T-helper 22 cell (primary cell): ENCODE results near the gene SLC23A3.

Experiments
- DNase-seq: peaks from one replicate; pipeline ENCODE4 v3.0.0-alpha.2; 2020; ENCODE audit warnings: low read depth

The SLC23A3 gene

DNA sequence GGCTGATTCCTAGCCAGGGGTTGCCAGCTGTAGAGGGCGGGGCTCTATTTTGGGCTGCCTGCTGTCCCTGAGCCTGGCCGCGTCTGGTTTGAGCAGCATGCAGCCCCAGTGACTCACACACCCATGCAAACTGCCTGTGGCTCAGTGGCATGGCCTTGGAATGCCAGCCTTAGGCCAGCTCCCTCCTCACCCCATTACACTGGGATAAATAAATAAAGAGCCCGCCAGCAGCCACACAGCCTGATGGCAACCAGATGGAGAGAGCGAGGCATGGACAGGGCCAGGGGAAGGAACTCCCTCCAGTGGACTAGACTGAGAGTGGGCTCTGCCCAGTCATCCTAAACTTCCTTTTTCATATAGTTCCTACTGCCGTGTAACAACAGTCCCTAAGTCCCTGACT lies 27.5 kb downstream of the SLC23A3 start:
- DNase-seq: no peak

- DNase-seq: no peak
Measured at GRCh38 chr2:219140722-219141121, 29.1 kb downstream of the SLC23A3 start.

DNA sequence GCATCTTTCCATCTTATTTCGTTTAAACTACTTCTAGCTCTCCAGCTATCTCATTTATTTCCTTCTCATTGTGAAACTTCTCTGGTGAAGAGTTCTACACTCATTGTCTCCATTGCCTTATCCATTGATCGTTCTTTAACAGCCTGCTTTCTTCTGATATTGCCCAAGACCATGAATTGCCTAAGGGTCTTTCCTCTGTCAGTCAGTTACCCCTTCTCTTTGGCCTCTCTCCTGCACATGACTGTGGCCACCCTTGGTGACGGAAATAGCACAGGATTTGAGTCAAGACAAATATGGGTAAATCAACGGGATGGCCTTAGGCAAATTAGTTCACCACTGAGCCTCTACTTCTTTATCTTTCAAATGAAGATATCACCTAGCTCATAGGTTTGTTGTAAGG lies 35.9 kb downstream of the SLC23A3 start:
- DNase-seq: no peak

- DNase-seq: no peak
Measured at GRCh38 chr2:219131744-219132143, 38.1 kb downstream of the SLC23A3 start.

DNA sequence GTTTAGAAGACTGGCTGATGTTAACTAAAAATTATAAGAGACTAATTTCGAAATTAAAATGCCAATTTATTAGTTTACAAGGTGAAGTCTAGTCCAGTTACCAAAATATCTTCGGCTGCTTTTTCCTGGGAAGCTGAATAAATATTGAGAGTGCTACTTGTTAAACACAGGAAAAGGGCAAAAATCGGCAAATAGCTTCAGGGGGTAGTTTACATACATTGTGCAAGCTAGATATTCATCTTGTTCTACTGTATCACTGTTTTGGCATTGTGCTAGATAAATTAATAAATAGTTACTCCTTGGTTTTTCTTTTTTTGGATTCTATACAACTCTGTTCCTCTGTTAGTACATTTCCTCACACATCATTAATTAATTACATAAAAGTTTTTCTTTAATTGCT lies 38.5 kb downstream of the SLC23A3 start:
- DNase-seq: no peak

GRCh38 chr2:219129589-219129988 lies 40.2 kb downstream of the SLC23A3 start:
- DNase-seq: no peak

DNA sequence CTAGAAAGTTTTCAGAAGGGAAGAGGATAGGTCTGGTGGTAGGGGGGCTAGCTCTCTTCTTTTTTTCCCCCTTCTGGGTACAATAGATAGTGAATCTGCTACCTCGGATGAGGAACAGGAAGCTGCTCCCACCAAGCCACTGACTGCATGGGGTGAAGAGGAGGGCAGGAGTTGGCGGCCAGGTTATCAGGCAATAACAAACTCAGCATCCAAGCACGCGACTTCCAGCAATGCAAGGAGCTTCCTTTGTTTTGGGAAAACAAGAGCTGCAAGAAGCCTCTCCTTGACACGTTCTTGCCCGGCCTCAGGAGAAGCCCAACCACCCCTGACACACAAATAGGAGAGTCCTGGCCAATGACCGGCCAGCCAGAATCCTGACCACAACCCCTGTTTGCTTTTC lies 41.4 kb downstream of the SLC23A3 start:
- DNase-seq: no peak

GRCh38 chr2:219127037-219127635 lies 42.7 kb downstream of the SLC23A3 start:
- no peak for DNase-seq

GRCh38 chr2:219126555-219126954 lies 43.3 kb downstream of the SLC23A3 start:
- DNase-seq: no peak

- no peak for DNase-seq
Measured at GRCh38 chr2:219125886-219126270, 44.0 kb downstream of the SLC23A3 start.

DNA sequence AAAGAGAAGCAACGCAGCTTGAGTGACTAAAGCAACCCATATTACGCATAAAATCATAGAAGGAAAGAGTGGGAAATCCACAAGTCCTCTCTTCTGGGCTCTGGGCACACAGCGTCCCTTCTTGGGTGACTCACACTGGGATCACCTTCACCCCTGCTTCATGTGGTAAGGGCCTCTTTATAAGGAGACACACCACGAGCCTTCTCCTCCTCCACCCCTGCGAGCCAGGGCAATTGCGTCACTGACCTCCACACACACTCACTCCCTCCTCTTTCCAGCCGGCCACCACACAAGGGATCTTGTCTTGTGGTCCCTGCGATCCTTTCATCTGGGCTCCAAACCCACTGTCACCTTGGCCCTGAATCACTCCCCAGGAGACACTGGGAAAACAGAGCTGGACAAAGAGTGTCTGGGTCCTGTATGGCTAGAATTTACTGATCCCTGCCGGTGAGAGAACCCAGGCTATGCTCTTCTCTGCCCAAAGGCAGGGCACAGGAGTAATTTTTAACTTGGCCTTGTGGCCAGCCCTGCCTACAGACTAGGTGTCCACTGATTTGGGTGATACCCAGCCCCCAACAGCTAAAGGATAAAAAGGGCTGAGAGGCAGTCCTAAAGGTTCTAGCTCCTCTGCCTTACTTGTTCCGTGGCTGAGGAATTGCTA lies 44.5 kb downstream of the SLC23A3 start:
- no peak for DNase-seq

- no peak for DNase-seq
Measured at GRCh38 chr2:219124381-219125110, 45.3 kb downstream of the SLC23A3 start.

DNA sequence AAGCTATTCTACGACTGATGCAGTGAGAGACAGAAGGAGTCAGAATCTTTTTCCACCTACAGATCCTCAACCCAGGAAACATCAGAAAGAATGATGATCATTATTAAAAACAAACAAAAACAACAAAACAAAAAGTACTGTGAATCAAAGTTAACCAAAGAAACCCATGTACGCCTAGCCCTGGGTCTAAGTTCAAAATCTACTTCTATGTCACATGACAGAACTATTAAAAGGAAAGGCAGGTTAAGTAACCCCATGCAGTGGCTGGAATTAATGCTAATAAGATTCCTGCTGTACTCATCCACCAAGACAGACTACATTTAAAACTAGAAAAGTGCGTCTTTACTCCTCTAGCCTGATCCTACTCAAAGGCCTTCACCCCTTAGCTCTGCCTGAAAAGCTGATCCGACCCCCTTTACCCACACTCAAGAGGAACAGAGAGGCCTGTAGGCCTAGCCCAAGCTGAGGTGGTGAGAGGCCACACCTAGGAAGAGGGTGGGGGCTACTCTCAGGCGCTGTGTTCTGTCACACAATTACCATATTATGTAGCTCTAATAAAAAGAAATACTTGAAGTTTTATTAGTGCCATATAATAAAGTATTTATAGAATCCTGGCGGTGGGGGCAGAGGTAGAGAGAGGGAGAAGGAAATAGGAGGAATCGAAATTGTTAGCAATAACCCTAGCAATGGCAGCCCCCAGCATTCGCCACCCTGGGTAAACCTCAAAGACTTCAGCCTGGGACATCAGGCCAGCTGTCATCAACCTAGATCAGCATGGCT lies 46.3 kb downstream of the SLC23A3 start:
- no peak for DNase-seq

- DNase-seq: no peak
Measured at GRCh38 chr2:219122202-219122980, 47.4 kb downstream of the SLC23A3 start.

DNA sequence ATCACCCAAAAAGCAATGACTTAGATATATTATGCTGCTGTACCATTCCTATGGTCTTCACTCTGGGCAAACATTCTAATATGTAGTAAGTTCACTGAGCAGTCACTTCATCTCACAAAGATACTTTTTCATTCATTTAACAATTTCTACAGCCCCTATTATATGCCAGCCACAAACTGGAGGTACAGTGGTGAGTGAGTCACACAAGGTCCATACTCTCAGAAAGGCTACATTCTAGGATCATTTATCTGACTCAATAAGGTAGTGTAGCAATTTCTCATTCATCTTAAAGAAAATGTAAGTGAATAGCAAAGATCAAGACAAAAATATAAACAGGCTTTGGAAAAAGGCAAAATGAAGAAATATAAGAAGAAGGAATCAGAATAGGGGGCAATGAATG lies 49.7 kb downstream of the SLC23A3 start:
- DNase-seq: no peak

DNA sequence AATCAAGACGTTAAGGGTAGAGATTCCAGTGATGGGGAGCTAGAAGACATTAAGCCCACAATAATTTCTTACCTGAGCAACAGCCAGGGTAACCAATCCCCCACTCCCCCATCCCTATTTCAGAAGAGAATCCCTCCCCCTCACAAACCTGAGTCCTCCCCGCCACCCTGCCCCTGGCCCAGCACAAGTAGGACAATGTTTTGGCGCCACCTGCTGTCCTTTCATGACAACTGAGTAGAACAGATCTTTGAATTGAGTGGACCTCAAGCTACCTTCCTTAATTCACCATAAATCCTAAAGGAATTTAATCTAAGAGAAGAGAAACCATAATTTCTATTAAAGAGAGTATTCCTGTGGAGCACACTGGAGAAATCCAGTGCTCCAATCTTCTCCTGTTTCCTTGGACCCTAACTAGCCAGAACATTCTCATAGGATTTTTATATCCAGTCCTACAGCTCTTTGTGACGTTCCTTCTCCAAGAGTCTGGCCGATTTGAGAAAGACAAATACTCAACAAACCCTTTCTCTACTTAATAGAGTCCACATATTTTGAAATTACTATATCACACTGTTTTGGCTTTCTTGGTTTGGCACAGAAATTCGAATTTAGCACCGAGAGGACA lies 50.3 kb downstream of the SLC23A3 start:
- DNase-seq: no peak

- no peak for DNase-seq
Measured at GRCh38 chr2:219118504-219118903, 51.3 kb downstream of the SLC23A3 start.

DNA sequence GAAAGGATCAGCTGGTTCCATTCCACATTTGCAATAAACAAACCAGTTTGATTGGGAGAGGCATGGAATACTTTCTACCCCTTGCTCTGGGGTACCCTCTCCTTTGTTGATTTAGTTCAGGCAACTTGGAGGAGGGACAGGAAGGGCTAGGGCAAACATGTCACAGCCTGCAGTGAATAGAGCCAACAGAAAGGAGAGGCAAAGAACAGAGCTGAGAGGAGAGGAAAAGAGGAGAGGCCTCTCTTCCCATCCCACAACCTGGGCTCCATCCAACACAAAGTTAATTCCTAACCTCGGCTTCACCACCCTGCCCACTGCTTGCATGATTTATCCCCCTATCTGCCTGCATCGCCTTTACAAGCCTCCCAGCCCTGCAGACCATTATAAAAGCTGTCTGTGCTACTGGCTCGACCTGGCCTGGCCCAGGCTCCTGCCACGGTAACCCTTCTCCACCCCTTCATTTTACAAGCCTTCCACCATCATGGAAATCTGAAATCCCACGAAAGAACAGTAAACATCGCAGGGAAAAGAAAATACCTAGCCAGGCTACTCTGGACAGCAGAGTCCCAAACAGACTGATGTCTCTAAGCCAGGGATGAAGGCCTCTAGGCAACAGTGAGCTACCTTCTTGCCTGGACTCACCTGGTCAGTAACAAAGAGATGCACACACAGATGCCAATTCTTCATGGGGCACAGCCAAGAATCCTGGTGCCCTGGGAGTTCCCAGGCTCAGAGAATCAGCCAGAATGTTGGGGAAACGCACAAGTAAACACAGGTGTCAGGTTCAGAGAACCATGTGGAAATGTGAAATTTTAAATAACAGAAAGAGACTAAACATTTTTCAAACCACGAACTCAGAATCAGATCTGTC lies 52.8 kb downstream of the SLC23A3 start:
- no peak for DNase-seq

- DNase-seq: no peak
Measured at GRCh38 chr2:219112651-219113338, 57.0 kb downstream of the SLC23A3 start.

DNA sequence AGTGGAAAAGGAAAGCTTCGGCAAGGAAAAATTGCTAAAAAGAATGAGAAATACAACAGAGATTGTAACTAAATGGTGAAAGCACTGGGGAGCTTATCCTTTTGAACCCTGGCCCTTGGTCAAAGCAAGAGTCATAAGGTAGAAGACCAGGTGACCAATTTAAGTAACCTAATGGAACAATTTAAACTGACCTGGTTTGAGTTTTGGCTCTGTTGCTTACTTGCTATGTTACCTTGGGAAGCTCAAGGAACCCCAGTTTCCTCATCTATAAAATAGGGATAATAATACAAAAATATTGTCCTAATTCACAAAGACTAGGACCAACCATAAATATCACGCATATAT lies 57.8 kb downstream of the SLC23A3 start:
- DNase-seq: no peak
